Measurements from ENCODE around the gene CELF1. TPM values are rescaled to one million over a fixed set of nuclear protein-coding genes. Genes with fewer than 3 reads are reported as not detected.
A peak's percentile ranks its signal among the peaks of the same experiment; 100 is the strongest.

CELF1 gene
- total RNA-seq, 1 experiment from 2014 or later = 152 TPM

GRCh38 chr11:47541070-47541469 is 11.9 kb downstream of the CELF1 start:
- TF ChIP-seq CTCF (IDR thresholded peaks at IDR 0.05; ENCODE audit: insufficient read depth in 1 of 2, low read depth in 1 of 2, low read length in 1 of 2, severe bottlenecking in 1 of 2, unreplicated experiment in 1 of 2) = no peak
- peaks cover 11% of the 10 kb centered on the region for H3K4me1 Mint-ChIP-seq (ENCODE audit: low read depth, unreplicated experiment)
- no peaks in the 10 kb centered on the region for H3K27me3 Mint-ChIP-seq (ENCODE audit: insufficient read depth, unreplicated experiment)
- no peaks in the 10 kb centered on the region for H3K36me3 ChIP-seq (ENCODE audit: control insufficient read depth, insufficient read depth, low read length)
- H3K4me3 ChIP-seq (ENCODE audit: low read depth, low read length) = no peak overlapping the region
- no peaks in the 10 kb centered on the region for H3K27me3 ChIP-seq (replicated peaks; ENCODE audit: control insufficient read depth, insufficient read depth, low read length)
- no peaks in the 10 kb centered on the region for H3K9me3 ChIP-seq
- no peaks in the 10 kb centered on the region for H3K9me3 Mint-ChIP-seq (ENCODE audit: unreplicated experiment)
- ChIA-PET POLR2A (no interaction called here), CTCF (no interaction called here)
- BruUV-seq (replicated peaks) = no TSS peak
- no peak overlapping the region for H3K4me3 Mint-ChIP-seq (ENCODE audit: unreplicated experiment)
- H3K27ac Mint-ChIP-seq (ENCODE audit: unreplicated experiment) = peak overlapping the region; percentile 12
- no peaks in the 10 kb centered on the region; the same call in 1 of the 2 replicates for H3K4me1 ChIP-seq
- intact Hi-C loops (cut with micrococcal nuclease; ENCODE audit: unreplicated experiment) = no loop called here
- H3K36me3 Mint-ChIP-seq (ENCODE audit: insufficient read depth, unreplicated experiment) = peaks cover 13% of the 10 kb centered on the region
- no peak for DNase-seq

DNA sequence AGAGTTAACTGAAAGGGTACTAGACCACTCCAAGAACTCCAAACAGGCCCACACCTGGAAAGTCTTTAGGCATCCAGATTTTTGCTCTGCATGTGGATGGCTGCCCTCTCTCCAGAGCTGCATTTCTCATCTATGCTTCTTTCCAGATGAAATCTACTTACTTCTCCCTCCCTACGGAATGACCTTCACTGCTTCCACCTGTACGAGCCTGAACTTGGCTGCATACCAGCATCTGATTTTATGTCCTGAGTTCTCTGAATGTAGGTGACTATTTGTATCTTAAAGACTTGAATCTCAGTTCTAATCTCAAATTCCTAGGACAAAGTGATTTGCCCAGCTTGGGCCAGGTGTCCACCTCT is 13.3 kb downstream of the CELF1 start:
- no peaks in the 10 kb centered on the region for H3K9me3 ChIP-seq
- no peak overlapping the region for H3K4me3 Mint-ChIP-seq (ENCODE audit: unreplicated experiment)
- TF ChIP-seq CTCF (IDR thresholded peaks at IDR 0.05; ENCODE audit: insufficient read depth in 1 of 2, low read depth in 1 of 2, low read length in 1 of 2, severe bottlenecking in 1 of 2, unreplicated experiment in 1 of 2) = no peak
- H3K27me3 Mint-ChIP-seq (ENCODE audit: insufficient read depth, unreplicated experiment) = no peaks in the 10 kb centered on the region
- no peaks in the 10 kb centered on the region for H3K9me3 Mint-ChIP-seq (ENCODE audit: unreplicated experiment)
- no peak overlapping the region for H3K27ac Mint-ChIP-seq (ENCODE audit: unreplicated experiment)
- no peak for DNase-seq
- H3K4me3 ChIP-seq (ENCODE audit: low read depth, low read length) = no peak overlapping the region
- peaks cover 11% of the 10 kb centered on the region for H3K4me1 Mint-ChIP-seq (ENCODE audit: low read depth, unreplicated experiment)
- no TSS peak for BruUV-seq (replicated peaks)
- ChIA-PET CTCF (no interaction called here), POLR2A (interaction anchor here (0.5 kb wide), 1 partner anchor 12 kb away, joined by 5 read pairs; no protein-coding TSS in a partner anchor)
- intact Hi-C loops (cut with micrococcal nuclease; ENCODE audit: unreplicated experiment) = no loop called here
- peaks cover 20% of the 10 kb centered on the region for H3K36me3 Mint-ChIP-seq (ENCODE audit: insufficient read depth, unreplicated experiment)
- H3K4me1 ChIP-seq = no peaks in the 10 kb centered on the region; the same call in 1 of the 2 replicates
- no peaks in the 10 kb centered on the region for H3K27me3 ChIP-seq (replicated peaks; ENCODE audit: control insufficient read depth, insufficient read depth, low read length)
- no peaks in the 10 kb centered on the region for H3K36me3 ChIP-seq (ENCODE audit: control insufficient read depth, insufficient read depth, low read length)

DNA sequence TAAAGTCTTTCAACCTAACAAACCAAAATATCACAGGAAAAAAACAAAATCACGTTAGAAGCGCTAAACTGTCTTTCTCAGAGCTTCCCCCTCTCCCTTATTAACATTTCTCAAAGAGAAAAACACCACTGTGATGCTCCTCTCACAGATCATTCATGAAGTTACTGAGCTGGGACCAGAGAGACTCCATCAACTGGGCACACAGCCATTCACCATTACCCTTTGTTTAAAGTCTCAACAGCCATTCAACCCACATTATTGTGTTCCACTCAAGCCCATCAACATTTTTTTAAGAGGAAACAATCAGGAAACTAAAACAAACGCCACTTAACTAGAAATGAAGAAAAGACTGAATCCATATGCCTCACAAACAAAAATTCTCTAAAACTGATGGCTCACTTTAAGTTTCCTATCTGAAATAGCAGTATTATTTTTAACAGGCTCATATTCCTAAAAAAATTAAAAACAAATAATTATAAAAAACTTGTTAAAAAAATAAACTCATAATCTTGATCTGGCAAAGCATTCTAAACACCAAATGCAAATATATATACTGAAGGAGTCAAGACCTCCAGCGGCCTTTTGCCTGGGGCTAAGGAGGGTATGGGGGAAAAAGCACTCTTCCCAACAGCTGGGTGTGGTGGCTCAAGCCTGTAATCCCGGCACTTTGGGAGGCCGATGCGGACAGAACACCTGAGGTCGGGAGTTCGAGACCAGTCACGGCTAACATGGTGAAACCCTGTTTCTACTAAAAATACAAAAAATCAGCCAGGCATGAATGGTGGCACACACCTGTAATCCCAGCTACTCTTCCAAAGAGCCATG is 14.0 kb downstream of the CELF1 start:
- Histone ChIP-seq H3K27me3 (replicated peaks; ENCODE audit: control insufficient read depth, insufficient read depth, low read length) (no peaks in the 10 kb centered on the region), H3K9me3 (no peaks in the 10 kb centered on the region), H3K4me3 (ENCODE audit: low read depth, low read length) (no peak overlapping the region), H3K36me3 (ENCODE audit: control insufficient read depth, insufficient read depth, low read length) (no peaks in the 10 kb centered on the region), H3K4me1 (no peaks in the 10 kb centered on the region; the same call in 1 of the 2 replicates)
- Mint-ChIP-seq H3K27me3 (ENCODE audit: insufficient read depth, unreplicated experiment) (no peaks in the 10 kb centered on the region), H3K9me3 (ENCODE audit: unreplicated experiment) (no peaks in the 10 kb centered on the region), H3K4me1 (ENCODE audit: low read depth, unreplicated experiment) (peaks cover 11% of the 10 kb centered on the region), H3K27ac (ENCODE audit: unreplicated experiment) (no peak overlapping the region), H3K4me3 (ENCODE audit: unreplicated experiment) (no peak overlapping the region), H3K36me3 (ENCODE audit: insufficient read depth, unreplicated experiment) (peaks cover 27% of the 10 kb centered on the region)
- CTCF ChIA-PET = interaction anchor here (1.0 kb wide), 1 partner anchor 12 kb away, joined by 6 read pairs; no protein-coding TSS in a partner anchor
- POLR2A ChIA-PET = no interaction called here
- TF ChIP-seq CTCF (IDR thresholded peaks at IDR 0.05; ENCODE audit: insufficient read depth in 1 of 2, low read depth in 1 of 2, low read length in 1 of 2, severe bottlenecking in 1 of 2, unreplicated experiment in 1 of 2) = no peak
- no TSS peak for BruUV-seq (replicated peaks)
- no peak for DNase-seq
- intact Hi-C loops (cut with micrococcal nuclease; ENCODE audit: unreplicated experiment) = no loop called here
